ENCODE results near the gene AGR2.

The AGR2 gene

DNA sequence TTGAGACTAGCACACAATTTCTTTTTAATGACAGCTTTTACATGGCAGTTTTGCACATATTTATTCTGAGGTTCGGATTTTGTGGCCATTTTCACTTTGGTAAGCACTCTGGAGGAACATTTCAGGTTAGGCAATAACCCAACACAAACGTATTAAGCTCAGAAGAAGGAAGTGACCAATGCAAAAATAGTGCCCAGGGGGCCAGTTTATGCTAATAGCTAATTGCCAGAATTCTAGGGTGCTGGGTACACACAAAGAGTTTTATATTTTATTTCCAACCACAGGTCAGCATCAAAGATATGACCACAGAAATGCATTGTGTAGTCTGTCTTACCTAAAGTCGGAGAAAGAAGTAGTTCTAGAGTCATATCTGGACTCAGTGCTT is 8.4 kb upstream of the AGR2 start:
- in situ Hi-C loops (cut with MboI; ENCODE audit: low sequenced_read_pairs): no loop called here

DNA sequence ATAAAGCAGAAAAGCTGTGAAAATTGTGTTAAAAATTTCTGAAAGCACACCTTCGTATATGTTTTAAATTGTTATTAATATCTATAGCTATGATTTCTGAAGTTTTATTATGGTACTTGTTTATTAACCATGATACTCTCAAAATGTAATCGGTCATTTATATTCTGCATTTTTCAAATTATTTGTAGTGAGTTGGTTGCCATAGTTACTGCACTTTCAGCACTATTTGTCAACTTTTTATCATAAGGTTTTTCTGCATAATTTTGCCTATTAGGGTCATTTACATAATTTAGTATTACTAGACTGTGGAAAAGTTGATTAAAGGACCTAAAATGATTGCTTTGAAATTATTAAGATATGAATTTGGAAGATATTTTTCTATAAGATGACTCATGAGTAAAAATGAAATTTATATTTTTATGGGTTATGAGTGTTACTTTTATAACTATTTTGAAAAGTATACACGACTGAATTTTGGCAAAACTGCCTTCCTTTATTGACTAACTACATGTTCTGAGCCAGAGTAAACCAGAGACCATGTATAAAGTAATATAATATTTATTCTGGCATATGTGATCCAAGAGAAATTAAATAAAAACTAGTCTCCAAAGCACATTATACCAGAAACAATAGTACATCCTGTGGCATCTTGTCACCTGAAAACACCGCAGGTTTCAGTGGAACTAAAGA is 7.9 kb upstream of the AGR2 start:
- in situ Hi-C loops (cut with MboI; ENCODE audit: low sequenced_read_pairs): no loop called here

DNA sequence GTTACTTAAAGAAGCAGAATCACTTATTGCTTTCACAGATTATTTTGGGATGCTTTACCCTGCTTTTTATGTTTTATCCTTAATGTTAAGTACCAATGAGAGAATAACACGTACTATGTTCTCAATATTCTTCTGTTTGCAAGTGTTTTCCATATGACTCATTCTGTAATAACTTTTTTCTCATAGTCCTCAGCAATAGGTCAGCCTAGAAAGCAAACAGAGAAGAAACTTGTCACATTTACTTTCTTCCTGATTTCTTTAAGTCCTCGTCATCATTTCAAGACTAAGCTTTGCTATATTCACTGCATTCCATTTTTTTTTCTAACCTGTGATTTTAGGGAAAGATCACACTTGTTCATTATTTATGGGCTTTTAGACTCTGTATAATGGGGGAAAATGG is 6.8 kb upstream of the AGR2 start:
- in situ Hi-C loops (cut with MboI; ENCODE audit: low sequenced_read_pairs): no loop called here

DNA sequence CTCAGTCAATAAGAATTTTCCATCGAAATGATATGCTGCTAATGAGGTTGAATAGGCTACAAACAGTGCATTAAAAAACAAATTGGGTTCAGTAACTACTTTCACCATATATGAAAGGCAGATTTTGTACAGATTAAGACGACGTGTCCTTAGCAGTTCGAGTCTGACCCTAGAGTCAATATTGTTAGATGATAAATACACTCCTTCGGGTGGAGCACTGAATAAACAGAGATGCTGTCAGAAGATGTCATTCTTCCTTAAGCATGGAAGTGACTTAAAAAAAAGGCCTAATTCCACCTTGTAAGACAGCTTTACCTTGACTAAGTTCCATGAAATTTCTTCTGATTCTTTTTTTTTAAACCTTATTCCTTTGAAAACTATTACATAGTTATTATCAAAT is 5.8 kb upstream of the AGR2 start:
- in situ Hi-C loops (cut with MboI; ENCODE audit: low sequenced_read_pairs): no loop called here

DNA sequence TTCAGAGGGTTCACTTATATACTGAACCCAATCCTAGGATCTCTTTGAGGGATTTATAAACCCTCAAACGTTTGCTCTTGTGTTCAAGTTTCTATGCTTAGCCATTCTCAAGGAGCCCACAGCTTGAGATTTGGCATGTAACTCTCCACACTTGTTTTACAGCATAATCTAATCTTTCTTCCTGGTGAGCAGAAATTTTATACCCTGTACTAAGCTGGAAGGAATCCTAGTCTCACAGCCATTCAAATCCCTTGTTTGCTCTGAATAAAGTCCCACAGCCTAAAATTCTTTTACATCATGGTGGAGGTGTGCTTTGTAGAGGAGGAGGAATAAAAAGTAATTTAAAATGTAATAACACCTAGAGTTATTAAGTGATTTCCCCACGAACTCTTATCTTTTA is 5.3 kb upstream of the AGR2 start:
- in situ Hi-C loops (cut with MboI; ENCODE audit: low sequenced_read_pairs): no loop called here

DNA sequence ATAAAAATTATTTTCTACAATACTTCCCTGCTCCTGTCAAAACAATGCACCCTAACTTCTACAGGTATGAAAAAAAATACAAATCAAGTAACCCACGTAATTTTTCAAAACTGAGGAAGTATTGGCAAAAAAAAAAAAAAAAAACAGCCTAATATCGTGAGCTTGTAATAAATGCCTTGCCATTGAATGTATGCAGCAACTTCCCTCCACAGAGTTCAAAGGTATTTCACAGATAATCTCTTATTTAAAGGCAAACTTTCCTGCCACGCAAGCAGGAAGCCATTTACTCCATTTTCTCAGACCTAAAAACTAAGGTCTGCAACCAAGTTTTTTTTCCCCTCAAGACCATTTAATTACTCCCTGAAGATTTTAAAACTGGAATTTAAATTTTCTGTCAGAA is 642 bp upstream of the AGR2 start:
- in situ Hi-C loops (cut with MboI; ENCODE audit: low sequenced_read_pairs): loop anchor here (10.0 kb wide), 1 partner anchor 109 kb away; no protein-coding TSS in a partner anchor

DNA sequence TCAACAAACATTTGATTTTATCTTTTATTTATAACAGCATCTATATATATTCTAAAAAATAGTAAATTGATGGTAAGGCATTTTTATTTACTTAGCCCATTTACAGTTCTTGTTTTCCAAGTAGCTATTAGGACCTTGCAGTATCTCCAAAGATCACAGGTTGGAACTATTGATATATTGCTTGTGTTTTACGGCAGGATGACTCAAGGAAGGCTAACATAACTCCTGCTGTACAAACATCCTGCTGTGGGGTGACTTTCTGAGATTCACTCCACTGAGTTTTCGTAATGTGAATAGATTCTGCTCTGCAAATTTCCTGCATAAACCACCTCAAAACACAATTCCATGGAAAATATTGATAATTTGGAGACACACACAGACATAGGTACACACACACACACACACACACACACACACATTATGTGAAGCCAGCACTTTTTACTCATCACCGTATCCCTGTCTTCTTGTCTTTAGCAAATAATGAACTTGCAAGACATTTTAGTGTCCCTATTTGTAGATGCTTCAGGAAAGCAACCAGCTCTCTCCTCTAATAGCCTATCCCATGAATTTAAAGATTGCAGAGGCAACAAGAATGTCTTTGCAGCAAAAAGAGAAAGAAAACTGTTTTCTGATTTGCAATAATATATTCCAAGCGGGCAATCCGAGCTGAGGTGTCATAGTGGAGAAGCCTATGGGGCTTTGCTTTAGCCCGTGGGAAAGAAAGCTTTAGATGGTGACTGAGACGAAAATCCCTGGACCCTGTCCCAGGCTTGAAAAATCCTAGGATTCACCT is 722 bp downstream of the AGR2 start:
- in situ Hi-C loops (cut with MboI; ENCODE audit: low sequenced_read_pairs): loop anchor here (10.0 kb wide), 1 partner anchor 111 kb away; no protein-coding TSS in a partner anchor

DNA sequence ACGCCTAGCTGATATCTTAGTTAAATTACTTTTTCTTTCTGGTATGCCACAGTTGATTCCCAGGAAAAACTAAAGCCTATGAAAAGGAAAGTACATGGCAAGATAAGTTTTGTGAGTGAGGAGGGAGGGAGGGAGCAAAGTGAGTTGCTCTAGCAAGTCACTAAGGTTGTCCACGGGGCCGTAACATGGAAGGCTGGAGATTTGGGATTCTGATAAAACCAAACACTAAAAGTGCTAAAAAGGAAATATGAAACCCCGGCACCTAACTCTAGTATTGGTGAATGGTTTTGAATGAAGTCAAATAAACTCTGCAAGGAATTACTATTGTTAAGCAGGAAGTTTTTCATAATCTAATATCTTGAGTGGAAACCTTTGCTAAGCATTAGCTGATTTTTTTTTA is 1.7 kb downstream of the AGR2 start:
- in situ Hi-C loops (cut with MboI; ENCODE audit: low sequenced_read_pairs): loop anchor here (10.0 kb wide), 1 partner anchor 112 kb away; no protein-coding TSS in a partner anchor

DNA sequence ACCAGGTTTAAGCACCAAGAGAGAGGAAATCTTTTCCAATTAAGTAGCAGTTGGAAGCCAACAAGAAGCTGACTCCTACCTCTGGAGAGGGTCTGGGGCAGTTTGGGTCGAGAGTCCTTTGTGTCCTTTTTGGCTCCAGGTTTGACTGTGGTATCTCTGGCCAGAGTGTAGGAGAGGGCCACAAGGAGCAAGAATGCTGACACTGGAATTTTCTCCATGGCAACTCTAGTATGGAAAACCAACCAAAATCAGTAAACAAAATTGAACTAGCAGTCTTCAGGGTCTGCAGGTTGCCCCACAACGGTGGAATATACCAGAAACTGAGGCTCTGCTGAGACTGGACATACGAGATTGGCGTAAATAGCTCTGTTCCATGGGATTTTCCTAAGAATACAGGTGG is 3.2 kb downstream of the AGR2 start:
- in situ Hi-C loops (cut with MboI; ENCODE audit: low sequenced_read_pairs): loop anchor here (10.0 kb wide), 1 partner anchor 113 kb away; no protein-coding TSS in a partner anchor

DNA sequence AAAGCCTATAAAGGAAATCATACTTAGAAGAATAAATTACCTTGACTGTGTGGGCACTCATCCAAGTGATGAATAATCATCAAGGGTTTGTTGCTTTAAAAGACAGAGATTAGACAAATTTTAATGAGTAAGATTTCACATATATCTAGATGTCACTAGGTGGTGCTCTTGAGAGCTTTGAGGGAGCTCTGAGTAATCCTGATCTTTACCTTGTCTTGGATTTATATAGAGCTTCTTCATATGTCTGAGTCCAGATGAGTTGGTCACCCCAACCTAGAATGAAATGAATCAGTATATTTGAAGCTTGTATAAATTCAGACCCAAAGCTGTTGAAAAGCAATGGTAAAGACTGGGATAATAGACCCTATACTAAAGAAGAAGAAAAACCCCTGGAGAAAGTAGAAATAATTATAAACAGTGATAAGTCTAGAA is 3.7 kb downstream of the AGR2 start:
- in situ Hi-C loops (cut with MboI; ENCODE audit: low sequenced_read_pairs): loop anchor here (10.0 kb wide), 1 partner anchor 114 kb away; no protein-coding TSS in a partner anchor

DNA sequence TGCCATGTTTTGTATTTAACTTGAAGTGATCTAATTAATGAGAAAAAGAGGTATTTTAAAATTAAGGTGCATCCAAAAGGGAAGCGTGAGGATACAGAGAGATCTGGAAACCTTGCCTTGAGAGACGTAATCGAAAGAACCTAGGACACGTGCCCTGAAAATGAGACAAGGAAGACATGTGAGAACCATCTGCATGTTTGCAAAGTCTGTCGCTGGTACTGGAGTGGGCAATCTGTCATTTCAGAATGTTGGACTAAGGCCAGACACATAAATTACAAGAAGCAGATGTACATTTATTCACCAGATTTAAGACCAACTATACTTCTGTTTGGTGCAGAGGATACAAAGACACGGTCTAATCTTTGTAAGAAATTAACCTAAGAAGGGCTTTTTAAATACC is 9.2 kb downstream of the AGR2 start:
- in situ Hi-C loops (cut with MboI; ENCODE audit: low sequenced_read_pairs): no loop called here

DNA sequence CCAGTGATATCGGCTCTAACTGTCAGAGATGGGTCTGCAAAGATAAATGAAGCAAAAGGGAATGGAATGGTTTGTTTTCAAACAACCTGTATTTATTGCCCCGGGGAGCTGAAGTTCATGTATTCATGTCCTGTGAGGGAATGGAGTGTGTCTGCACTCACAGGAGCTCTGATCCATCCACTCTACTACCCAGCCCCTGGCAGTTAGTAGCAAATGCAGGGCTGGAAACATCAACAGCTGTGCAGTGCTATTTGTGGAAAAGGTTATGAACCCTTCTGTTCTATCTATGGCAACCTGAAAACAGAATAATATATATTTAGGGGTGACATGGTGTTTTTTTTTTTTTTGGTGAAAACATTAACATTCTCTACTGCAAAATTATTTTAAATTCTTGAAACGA is 9.8 kb downstream of the AGR2 start:
- in situ Hi-C loops (cut with MboI; ENCODE audit: low sequenced_read_pairs): no loop called here

DNA sequence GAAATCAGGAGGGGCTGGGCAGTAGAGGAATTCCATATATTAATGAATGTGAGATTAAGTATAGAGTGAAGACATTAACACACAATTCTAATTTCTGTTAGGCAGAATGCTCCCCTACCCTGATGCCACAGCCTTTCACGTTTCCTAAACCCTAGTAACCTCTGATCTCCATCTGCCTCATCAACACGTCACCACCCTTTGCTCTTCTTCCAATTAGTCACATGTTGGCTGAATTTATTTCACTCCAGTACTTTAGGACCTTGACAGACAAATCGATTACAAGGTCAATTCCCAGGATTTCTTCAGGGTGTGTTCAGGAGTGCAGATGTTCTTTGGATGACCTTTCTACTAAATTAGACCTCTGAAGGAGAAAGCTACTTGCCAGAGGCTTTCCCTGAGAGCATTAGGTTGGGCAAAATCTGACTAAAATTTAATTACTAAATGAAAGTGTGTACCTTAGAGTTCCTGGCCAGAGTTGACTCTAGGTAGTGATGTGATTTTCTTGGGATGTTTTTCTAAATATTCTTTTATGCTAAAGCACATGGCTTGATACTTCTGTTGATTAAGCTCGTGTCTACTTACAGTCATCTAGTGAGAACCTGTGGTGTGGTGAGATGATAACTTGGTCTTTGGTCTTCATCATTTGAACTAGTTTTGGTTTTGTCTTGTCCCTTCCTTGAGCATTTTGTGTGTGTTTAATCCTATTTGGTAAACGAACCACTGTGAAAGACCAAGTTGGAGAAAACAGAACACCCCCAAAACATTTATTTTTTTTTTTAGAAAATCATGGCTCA is 12.7 kb downstream of the AGR2 start:
- in situ Hi-C loops (cut with MboI; ENCODE audit: low sequenced_read_pairs): no loop called here

DNA sequence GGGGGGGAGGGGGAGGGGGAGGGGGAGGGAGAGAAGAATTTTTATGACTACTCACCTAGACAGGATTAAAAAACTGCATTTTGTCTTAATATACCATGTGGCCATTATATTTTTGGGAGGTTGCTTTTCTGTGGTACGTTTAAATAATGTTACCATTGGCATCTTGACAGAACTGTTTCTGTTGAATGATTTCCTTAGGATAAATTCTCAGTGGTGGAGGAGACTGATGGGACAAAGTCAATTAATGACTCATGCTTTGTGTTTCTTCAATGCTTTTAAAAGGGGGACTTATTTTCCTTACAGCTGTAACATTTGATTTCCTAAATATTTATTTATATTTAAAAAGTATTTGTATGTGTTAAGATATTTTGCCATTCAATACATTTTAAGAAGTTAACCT is 13.7 kb downstream of the AGR2 start:
- in situ Hi-C loops (cut with MboI; ENCODE audit: low sequenced_read_pairs): no loop called here

DNA sequence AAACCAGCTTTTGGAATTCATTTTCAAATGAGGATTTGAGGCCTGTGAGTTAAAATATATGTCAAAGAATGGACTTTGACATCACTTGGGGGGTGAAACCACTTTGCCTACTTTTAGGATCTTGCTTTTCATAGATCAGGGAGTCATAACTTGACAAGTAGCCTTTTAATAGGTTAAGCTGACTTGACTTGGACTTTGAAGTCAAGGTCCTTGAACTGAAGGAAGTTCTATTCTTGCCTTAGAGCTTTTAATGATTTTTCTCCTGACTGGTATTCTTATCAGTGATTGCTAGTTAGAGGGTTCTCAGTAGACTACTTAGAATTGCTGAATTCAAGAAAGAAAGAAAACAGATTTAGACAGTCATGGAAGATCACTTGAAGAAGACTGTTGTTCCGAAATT is 17.7 kb downstream of the AGR2 start:
- in situ Hi-C loops (cut with MboI; ENCODE audit: low sequenced_read_pairs): no loop called here

DNA sequence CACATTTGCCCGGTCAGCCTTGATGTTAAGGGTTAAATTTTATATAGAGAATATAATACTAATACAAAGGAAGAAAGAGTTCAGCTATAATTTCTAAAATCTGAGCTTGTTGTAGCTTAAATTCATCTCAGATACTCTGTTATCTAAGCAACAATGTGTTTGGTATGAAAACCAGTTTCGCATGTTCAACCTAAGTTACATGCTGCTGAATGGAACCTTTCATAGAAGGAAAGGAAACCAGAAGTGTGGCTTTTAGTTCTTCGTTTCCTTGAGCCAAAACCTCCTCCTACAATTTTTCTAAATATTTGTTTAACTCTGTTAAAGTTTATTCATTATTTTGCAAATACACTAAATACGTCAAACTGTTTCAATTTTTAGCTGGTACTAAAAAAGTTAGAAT is 18.5 kb downstream of the AGR2 start:
- in situ Hi-C loops (cut with MboI; ENCODE audit: low sequenced_read_pairs): no loop called here

DNA sequence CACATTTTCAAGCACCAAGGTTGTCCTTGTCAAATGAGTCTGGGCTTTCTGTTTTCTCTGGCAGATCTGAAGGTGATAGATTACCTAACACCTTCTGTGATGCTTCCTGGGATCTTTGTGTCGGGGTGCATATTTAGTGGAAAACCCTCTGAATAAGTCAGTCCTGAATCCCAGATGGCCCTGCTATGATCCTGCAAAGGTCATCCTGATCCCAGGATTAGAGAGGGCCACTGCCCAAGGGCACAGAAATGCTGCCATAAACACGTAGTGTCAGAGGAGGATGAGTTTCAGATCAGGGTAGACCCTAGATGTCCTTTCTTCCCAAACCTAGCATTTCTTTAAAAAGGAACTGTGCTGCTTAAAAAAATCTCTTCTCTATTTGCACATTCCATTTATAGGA is 19.0 kb downstream of the AGR2 start:
- in situ Hi-C loops (cut with MboI; ENCODE audit: low sequenced_read_pairs): no loop called here

DNA sequence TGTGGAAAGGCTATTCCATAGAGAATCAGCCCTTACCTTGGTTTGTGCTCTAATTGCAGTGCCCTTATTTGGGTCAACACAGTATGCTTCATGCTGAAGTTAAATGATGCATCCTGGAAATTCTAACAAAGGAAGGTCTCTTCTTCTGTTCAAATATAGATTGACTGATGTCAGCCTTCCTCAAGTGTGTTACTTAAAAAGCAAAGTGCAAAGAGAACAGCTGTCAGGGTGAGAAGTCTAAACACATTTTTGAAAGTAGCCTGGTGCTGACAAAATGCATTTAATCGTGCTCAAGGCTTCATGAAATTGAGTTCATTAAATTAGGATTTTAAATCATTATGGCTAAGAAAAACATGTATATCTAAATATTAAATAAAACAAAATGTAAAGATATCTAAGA is 19.5 kb downstream of the AGR2 start:
- in situ Hi-C loops (cut with MboI; ENCODE audit: low sequenced_read_pairs): no loop called here

DNA sequence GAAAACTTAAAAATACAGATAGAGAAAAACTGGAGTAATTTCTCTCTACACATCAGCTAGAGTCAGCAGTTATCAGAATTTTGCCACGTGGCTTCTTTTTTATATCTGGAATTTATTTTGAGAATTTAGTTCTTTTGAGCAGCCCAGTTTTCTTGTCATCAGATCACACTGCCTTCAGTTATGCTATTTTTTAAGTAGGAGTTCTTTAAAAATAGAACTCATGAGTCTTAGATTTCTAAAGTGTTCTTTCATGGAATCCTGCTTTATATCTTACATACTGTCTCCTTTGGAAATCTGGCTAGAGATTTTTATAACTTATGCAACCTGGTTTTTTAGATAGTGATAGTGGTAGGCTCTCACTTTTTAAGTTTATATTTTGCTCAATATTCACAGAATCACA is 24.2 kb downstream of the AGR2 start:
- in situ Hi-C loops (cut with MboI; ENCODE audit: low sequenced_read_pairs): no loop called here

DNA sequence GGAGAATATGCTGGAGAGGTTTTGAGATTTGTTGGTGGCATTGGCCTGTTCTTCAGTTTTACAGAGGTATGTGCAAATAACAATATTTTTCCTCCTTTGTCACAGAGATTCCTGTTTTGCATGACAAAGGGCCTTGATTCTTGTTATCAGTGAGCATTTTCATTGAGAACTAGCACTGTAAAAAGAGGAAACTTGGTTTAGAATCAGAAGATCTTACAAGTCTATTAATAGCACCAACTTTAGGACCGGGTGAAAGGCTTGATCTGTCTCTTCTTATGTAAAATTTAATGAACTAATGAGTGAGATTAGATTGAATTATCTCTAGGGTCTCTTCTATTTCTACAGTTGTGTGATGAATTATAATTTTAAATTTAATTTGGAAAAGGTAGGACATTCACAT is 25.7 kb downstream of the AGR2 start:
- in situ Hi-C loops (cut with MboI; ENCODE audit: low sequenced_read_pairs): no loop called here

DNA sequence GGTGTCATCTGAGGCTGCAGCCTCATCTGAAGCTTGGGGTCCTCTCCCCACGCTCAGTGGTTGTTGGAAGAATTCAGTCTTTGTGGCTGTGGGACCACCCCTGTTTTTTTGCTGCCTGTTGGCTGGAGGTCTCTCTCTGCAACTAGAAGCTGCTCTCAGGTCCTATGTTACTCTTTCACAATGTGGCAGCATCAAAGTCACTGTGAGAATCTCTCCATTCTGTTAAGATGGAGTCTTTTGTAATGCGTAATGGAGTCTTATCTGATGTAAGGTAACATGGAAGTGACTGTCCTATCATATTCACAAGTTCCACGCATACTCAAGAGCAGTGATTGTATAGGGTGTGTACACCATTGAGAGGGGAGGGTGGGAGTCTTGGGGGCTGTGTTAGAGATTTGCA is 26.3 kb downstream of the AGR2 start:
- in situ Hi-C loops (cut with MboI; ENCODE audit: low sequenced_read_pairs): no loop called here

DNA sequence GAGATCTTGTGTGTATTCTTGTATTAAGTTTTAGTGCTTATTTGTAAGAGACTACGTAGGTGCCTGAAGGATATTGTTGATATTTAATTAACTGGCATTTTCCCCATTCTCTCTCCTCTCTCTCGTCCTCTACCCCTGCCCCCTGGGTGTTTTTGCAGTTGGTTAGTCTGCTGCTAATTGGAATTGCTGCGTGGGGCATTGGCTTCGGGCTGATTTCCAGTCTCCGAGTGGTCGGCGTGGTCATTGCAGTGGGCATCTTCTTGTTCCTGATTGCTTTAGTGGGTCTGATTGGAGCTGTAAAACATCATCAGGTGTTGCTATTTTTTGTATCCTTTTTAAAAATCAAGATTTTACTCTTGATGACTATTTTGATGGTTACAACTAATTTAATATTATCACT is 28.7 kb downstream of the AGR2 start:
- in situ Hi-C loops (cut with MboI; ENCODE audit: low sequenced_read_pairs): no loop called here

All from HL-60/S4 treated with phorbol 12-myristate 13-acetate at 8.2 ng/mL for 4 days and 3 days (cell line).